ENCODE results near the gene C17orf114.
A peak's percentile ranks its signal among the peaks of the same experiment; 100 is the strongest.
"Not testable (repeated sequence)": the region's sequence is repeated elsewhere in the genome, so short reads cannot be mapped to it uniquely, and the experiment has no call there.

The C17orf114 gene

GRCh38 chr17:4802228-4802627 lies at the start of gene C17orf114:
TSS of gene C17orf114 (minus strand) at chr17:4802328.
- no peak for DNase-seq

GRCh38 chr17:4851084-4851483 lies 49.0 kb upstream of the C17orf114 start:
- no peak for DNase-seq

GRCh38 chr17:4850246-4850645 lies 48.1 kb upstream of the C17orf114 start:
- DNase-seq: no peak

DNA sequence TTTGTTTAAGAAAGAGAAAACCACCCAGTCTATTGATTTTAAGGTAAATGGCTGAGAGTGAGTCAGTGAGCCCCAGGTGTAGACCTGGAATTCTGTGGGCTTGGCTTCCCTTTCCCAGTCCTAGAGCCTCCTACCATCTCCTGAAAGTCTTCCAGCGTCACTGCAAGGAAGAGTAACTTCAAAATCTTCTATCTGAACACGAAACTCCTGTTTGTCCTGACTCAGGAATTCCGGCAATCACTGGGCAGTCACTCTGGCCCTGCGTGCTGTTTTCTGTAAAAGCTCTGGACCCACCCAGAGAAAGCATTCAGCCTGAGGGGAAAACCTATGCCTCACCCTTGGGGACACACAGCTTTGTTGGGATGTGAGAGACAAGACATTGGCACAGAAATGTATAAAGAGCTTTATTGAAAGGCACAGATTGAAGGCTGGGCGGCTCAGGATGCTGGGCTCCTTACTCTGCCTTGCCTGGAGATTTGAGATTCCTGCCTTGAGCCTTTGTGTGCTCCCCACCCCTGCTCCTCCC lies 46.9 kb upstream of the C17orf114 start:
- no peak for DNase-seq

DNA sequence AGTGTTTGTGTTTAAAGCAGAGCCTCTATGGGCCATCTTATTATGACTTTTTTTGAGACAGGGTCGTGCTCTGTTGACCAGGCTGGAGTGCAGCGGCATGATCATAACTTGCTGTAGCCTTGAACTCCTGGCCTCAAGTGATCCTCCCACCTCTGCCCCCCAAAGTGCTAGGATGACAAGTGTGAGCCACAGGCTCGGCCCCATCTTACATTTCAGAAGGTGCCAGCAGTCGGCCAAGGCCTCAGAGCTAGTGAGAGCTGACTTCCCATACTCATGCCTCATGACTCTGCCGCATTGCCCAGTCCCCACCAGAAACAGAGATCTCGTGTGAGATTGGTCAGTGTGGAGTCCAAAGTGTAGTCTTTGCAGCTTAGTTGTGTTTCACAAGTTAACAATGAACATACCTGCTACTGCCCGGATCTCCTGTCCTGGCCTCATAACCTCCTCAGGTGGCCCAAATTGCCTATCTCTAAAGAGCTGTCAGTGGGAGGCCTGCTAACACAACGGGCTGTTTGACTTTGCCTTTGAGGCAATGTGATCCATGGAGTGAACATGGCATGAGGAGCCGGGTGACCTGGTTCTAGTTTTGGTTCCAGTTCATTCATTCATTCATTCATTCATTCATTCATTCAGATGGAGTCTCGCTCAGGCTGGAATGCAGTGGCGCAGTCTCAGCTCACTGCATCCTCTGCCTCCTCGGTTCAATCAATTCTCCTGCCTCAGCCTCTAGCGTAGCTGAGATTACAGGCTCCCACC lies 44.7 kb upstream of the C17orf114 start:
- no peak for DNase-seq

DNA sequence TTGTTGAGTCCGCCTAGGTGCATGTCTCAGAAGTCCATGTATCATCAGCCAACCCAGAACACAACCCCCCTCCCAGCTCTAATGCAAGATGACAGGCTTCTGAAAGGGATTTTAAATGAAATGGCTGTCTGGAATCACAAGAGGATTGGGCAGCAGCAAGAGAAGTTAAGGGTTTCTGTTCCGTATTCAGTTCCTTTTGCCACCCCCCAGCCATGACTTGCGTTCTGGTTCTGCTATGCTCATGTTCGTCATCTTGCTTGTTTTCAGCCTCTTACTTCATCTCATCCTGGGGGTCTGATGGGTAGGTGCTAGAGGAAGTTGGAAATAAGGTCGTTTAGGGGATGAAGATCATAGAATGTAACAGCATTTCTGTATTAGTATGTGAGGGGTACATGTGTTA lies 43.0 kb upstream of the C17orf114 start:
- DNase-seq: peak; percentile 84 to 92 (median 88)

- DNase-seq: peak in 3 of 4 experiments; percentile 21 to 44 (median 41)
Measured at GRCh38 chr17:4843321-4844000, 41.3 kb upstream of the C17orf114 start.

GRCh38 chr17:4842376-4842775 lies 40.2 kb upstream of the C17orf114 start:
- peak in 1 of 4 experiments; percentile 23 for DNase-seq

DNA sequence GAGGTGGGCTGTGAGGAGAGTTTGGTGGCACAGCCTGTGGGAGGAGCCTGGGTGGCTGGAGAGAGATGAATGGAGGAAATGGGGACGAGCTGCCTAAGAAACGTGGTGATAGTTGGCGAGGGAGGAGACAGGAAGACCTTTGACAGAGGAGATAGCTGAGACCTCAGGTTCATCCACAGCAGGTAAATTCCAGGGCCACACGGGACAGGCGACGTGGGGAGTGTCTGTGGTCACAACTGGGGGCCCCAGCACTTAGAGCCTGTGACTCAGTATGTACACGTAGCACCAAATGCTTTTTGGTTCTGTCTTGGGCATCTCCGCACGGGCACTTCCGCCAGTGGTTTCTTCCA lies 38.7 kb upstream of the C17orf114 start:
- DNase-seq: no peak

DNA sequence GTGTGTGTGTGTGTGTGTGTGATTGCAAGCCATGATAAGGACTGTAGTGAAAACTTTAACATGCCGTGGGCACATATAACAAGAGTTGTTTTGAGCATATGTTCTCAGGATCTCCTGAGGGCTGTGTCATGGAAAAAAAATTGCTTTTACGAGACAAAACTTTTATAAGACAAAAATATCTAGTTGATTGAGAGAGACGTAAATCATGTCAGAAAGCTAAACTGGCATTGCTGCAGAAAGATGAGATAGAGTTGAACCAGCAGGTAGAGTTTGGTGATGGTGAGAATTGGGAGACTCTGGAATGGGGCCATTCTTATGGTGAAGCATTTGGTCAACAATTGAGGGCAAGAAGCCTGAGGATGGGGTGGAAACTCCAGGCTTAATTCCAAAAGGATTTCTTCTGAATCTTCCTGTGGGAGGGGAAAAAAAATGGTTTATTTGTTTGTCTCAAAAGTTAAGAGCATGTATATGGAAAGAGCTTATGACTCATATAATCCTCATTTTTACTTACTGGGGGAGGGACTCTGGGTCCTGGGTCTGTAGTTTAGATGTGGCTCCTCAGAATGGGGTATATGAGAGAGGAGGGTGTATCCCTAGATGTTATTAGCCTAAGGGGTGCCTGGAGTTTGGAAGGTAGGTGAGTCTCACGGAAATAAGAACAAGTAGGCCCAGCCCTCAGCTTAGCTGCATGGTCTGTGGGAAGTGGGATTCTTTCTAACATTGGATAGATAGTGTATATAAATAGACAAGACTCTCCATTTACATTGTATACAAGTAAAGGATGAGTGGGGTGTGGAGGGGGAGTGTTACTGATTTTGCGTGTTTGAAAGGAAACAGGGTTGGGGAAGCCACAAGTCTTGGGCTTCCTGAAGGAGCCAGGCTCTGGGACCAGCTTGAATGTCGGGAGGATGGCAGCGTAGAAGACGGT lies 38.1 kb upstream of the C17orf114 start:
- DNase-seq: no peak

DNA sequence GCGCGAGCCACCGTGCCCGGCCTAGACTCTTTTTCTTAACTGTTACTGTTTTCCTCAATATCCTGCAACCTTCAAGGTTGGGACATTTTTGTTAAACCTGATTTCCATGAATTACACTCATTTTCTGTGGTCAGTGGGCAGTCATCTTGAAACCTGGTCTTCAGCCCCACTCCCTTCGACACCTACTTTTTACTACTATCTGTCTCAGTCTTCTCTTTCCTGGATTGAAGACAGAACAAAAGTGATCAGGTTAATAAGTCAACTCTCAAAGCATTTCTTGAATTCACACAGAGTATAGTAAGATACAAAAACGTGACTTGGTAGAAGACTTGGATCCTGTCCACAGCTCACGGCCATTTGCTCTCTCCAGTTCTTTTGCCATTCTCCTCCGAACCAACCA lies 37.1 kb upstream of the C17orf114 start:
- DNase-seq: no peak

GRCh38 chr17:4838309-4838785 lies 36.2 kb upstream of the C17orf114 start:
- no peak for DNase-seq

DNA sequence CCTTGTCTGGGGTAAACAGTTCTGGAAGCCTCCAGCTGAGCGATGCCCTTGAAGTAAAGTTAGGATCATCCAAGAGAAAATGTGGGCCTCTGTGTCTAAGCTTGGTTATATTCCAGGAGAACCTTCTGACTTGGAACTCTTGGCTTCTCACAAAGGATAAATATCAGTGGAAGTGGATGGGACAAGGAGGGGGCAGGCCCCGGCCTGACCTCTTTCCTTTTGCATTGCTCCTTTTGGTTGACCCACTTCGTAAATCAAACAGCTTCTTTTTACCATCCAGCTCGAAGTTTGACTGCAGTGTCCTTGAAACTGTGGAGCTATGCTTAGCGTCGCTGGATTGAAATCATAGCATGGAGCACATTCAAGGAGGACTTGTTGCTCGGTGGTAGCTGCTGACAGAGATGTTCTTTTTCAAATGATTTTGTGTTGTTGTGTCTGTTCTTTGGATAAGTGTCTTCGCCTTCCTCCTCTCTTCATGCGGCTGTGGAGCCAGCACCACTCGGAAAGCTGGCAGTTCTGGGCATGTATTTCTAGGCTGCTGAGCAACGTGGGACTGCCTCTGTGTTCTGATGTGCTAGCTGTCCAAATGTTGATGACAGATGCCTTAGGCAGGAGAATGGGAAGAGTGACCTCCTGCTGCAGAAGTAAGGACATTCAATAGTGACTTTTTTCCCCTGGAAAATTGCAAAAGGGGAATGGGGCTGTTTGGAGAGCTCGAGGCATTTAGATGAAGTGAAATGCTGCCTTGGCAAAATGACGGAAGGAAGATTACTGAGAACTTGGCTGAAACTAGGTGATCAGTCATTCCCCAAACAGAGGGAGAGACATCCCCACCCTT lies 35.6 kb upstream of the C17orf114 start:
- no peak for DNase-seq

GRCh38 chr17:4836221-4836620 lies 34.1 kb upstream of the C17orf114 start:
- DNase-seq: no peak

DNA sequence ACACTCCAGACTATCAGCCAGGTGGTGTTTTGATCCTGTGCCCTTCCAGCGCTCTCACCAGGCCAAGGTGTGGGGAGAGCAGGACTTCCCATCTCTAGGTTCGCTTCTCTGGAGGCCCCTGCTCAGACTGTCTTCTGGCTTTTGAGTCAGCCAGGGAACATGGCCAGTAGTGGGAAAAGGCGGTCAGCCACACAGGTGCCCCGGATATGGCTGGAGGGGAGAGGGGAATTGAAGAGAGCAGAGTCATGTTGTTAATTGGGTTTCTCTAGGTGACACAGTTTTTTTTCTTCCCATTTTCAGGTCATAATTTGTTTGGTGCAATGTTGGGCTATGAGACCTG lies 32.5 kb upstream of the C17orf114 start:
- DNase-seq: no peak

GRCh38 chr17:4833941-4834680 lies 32.0 kb upstream of the C17orf114 start:
- DNase-seq: peak; percentile 74 to 84 (median 76)

- DNase-seq: peak; percentile 95 to 99 (median 97)
Measured at GRCh38 chr17:4833178-4833940, 31.2 kb upstream of the C17orf114 start, which contains the start of gene MINK1. TSS of gene MINK1 (plus strand) at chr17:4833340. CDS start at chr17:4833584, 244 bp downstream.

DNA sequence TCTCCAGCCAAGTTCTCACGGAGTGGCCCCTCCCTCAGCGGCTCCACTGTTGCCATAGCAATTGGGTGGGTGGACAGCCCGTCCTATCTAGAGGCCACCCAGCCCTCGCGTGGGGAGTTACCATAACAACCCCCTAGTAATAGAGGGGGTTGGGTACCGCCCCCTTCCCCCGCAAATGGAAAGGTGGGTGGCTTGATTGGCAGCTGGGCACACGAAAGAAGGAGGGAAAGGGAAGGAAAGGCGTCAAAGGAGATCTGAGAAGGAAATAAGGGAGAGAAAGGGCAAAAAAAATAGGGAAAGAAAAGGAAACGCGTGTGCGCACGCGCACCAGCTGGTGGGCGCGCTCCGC lies 30.7 kb upstream of the C17orf114 start:
- not testable (repeated sequence) for DNase-seq

- DNase-seq: no peak
Measured at GRCh38 chr17:4827399-4827798, 25.3 kb upstream of the C17orf114 start.

DNA sequence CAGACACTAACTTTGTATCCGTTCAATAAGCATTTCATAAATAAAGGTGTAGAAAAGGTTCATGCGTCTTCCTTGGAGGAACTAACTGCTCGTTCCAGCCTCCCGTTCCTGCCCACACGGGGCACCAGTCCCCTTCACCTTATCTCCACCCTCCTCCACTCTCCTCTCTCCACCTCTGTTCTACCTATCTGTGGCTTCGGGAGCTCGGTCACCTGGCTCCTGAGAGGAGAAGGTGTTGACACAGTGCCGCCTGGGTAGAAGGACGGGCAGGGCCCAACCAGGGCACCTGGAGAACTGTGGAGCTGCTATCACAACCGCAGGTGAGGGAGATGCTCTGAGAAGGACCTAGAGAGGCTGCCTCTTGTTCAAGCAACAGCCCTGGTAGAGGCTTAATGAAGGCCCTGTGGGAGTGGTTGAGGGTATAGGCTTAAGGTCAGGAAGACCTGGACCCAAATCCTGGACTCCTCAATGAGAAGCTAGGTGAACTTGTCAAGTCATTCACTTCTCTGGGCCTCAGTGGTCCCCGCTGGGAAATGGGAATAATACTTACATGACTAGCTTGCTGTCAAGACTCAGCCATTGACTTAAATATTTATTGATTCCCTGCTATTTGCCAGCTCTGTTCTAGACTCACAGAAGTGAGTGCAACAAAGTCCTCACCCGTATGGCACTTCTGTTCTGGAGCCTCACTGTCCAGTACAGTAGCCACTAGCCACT lies 21.4 kb upstream of the C17orf114 start:
- DNase-seq: no peak

Measured in suppressor macrophage (primary cell).